Activated CD4-positive, alpha-beta T cell treated with anti-CD3 and anti-CD28 coated beads for 4 hours (primary cell): Measurements from ENCODE around the gene EHD3.

Source experiments
- DNase-seq, 2 donors: peaks; one replicate each; pipeline ENCODE4 v3.0.0-alpha.2; 2020

Gene EHD3

DNA sequence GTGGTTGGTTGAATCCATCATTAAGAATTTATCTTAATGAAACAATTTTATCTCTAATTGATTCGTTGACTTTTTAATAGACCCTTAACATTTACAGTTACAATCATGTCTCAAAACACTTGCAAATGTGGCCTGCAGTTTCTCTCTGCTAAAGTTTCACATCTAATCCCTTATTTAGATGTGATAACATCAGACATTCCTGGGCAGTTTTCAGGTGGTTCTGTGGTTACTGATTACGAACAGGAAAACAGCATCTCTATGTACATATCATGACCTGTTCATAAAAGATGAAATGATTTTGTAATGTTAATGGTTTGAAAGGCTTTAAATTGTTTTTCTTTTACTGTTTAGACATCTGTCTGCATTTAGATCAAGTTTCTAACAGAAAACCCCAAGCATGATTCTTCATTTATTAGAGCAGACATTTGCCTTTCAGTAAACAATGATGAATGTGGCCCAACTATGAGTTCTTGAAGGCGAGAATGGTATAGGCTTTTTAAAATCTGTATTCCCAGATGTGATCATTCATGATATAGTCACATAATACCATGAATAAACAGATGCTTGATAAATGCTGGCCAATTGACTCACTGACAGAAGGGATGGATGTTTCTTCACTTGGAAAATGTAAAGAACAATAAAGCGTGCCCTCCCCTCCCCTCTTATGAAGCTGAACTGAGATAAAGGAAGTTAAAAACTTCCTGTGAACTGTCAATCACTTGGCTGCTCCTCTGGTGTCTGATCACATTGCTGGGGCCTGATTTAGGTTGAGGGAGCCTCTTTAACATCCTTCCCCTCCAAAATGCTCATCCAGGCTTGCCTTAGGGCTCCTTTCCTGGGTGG lies 20.1 kb upstream of the EHD3 start:
- no peak for DNase-seq

DNA sequence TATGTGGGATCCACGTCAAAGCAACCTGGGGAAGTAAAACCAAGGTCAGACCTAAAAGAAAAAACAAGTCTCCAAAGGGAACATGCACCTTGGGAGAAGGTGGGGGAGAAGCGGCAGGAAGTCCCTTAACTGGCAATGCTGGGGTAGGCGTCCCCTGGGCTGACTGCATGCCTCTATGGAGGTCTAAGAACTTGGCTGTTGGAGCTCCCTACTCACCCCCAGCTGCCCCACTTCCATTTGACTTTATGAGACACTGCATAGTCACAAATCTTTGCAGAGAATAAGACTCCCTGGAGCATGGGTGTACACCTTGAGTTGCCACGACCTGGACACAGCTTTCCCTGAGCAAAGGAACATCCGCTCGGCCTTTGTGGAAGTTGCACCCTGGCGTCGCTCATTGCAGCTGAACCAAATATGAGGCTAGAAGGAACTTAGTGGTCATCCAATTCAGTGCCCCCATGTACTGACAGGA lies 19.5 kb upstream of the EHD3 start:
- no peak for DNase-seq

DNA sequence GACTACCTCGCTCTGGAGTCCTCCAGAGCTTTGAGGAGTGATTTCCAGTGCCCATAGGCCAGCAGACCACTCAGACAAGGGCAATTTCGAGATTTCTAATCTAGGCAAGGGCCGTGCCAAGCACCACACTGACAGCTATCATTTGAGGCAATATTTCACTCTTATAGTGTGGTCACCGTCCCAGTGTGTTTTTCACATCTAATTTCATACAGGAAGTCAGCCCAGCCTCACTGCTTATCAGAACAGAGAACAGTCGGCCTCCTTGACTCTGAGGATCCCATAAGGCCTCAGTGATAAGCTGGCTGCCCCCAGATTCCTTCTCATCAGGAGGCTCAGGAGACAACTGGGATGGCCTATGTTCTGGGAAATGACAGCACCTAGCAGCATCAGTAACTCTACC lies 17.2 kb upstream of the EHD3 start:
- no peak for DNase-seq

DNA sequence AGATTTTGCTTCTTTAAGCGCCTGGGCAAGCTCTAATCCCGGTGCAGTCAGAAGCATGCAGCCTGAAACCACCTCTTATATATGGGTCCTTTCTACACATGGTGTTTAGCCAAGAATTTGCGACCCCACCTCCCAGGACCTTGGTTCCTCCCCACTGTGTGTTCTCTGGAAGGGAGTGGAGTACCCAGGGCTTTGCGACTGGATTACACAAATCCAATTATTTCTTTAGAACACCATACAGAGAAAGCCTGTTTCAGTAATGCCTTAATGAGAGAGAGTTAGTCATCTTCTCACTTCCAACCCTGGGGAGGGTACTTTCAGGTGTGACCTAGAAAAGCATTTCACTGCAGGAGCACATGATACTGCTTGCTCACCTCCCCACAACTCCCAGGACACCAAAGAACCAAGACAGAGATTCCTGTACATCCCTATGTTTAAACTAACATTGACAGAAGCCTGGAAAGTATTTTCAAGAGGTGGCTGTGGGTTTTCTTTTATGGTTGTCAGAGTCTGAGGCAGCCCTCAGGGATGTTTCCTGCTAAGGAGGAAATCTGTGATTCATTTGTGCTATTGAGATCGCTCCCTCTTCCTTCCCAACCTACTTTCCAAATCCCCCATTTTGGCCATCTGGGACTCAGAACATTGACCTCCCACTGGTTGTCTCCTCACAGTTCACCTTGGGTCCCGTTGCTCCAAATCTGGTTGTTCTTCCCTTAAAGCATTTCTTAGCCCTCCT lies 16.3 kb upstream of the EHD3 start, which contains the start of gene CAPN14:
TSS of gene CAPN14 (minus strand) at position 51 of the 736 bp plus-strand sequence. CDS start 12,068 bp downstream, outside the sequence.
- DNase-seq: no peak

DNA sequence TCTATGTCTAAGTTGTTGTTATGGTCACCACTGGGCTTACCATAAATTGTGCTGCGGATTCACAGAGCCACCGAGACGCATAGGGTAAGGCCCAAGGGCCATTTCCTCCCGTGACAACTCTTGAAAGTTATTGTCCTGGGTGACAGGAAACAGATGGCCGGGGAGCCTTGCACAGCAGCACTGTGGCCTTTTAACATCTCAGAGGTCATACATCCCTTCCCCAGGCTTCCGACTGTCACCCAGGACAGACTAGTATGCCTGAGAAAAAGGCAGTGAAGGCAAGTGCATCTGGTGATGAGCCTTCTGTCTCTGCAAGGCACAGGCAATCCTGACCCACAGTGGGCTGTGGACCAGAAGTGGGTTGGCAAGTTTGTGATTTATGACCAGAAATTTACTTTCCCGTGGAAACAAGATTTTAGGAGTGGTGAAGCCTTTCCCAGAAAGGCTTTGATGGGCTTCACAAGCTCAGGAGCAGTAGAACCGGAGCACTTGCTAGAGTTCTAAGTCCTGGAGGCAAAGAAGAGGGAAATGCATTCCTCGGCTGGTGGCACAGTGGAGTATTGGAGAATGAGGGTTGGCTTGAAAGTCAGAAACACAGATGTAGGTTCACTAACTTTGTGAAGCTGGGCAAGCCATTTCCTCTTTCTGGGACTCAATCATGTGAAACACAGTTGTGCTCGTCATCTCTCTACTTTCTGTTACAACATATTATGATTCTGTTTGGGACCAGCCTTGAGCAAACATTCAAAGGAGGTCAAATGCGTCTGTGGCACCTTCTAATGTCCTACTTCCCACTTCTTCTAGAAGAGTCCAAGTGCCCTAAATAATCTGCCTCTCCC lies 14.6 kb upstream of the EHD3 start:
- no peak for DNase-seq

DNA sequence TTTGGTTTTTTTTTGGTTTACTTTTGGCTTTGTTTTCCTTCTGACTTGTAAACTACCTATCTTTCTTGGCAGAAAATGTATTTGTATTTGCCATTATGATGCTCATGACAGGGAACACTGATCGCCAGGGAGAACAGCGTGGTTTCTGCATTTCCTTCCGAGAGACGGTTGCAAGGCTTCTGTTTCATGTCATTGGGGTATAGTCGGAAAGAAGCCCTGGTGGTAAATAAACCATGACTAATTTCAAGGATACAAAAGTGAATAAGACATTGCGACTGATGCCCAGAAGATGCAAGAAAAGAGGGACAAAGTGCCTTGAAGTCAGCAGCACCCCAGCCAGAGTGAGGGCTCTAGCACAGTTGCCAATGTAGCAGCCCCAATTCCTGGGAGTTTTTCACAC lies 12.4 kb upstream of the EHD3 start:
- DNase-seq: no peak

DNA sequence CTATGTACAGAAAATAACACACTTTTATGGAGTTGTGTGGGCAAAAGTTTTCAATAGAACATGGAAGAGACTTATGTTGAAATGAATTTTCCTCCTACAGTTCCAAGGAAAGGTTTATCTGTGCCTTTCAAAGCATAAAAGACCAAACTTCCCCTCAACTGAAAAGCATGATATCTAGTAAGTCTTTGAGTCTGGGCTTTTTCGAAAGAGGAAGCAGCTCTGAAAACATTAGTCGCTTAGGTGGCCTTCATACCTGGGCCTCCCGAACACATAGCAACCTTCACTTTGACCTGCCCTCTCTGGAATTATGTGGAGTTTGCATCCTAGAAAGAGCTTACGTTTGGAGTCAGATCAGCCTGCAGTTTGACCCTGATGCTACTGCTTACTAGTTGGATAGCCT lies 11.9 kb upstream of the EHD3 start:
- DNase-seq: no peak

DNA sequence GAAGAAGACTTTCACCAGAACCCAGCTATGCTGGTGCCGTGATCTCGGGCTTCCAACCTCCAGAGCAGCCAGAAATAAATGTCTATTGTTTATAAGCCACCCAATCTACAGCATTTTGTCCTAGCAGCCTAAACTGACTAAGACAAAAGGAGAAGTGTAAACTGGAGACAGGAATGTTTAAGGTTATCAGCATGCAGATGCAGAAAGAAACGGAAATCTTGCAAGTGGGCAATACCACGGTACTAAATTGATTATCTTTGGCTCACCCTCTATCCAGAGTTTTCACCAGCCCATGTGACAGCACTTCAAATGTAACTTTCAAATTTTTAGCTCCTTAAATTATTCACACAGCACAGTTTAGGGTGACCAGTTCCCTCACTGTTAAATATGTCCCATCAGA lies 10.9 kb upstream of the EHD3 start:
- no peak for DNase-seq

DNA sequence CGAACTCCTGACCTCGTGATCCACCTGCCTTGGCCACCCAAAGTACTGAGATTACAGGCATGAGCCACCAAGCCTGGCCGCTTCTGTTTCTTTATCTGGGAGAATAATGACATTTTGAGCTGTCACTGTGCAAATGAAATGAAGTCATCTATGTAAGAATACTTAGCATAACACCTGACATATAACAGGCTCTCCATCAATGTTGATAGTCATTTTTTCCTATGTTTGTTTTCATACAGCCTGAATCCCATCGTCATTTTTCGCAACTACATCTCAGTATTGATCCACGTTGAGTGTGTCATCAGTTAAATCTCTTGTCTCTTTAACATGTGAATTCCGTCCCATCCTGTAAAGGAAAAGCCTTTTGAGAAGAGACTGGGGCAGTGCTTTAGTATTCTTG lies 10.2 kb upstream of the EHD3 start:
- no peak for DNase-seq

DNA sequence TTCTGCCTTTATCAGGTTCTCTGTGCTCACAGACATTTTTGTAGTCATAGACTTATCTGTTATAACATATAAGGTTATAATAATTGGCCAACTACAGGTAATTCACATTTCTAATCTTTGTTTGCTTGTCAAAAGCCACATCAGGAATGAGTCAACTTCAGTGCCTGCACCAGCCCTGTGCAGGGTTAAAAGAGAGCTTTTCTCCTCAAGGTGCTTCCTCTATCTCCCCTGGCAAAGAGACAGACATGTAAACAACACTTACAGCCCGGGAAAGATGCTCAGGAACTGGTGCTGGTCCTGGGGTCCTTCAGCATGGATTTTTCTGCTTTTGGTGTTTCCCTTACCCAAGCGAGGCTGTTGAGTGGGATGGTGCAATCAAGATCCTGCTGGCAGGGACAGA lies 7.7 kb upstream of the EHD3 start:
- DNase-seq: no peak

DNA sequence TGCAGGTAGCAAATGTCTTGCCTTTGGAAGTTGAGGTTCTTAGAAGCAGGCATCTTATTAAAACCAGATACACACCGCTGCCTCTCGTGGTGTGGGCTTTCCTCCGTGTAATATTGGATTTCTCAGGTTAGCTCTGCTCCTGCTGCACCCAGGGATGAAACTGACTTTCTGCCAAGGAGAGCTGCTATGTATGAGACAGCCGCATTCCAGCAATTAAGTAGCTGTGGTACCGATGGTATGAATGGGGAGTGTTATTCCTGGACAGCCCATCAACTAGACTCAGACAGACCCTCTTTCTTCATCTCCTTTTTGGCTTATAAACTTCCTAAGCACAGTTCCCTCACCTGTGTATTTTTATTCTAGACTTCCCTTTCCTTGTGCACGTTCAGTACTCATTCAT lies 6.8 kb upstream of the EHD3 start:
- DNase-seq: no peak

DNA sequence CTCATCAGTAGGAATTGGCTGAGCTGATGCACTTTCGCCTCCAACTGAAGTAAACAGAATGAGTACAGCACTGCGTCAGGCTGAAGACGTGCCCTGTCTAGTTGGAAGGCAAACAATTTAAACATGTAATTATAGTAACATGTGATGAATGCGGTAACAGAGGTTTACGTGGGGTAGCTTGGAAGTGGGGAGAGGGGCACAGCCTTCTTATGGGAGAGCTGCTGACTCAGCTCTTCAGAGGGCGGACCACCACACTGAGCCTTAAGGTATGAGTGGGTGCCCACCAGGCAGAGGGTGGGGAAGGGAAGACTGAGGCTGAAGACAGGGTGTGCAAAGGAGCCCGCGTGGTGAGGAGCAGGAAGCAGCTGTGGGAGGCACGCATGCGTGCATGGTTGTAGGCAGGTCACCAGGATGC lies 6.2 kb upstream of the EHD3 start:
- no peak for DNase-seq

DNA sequence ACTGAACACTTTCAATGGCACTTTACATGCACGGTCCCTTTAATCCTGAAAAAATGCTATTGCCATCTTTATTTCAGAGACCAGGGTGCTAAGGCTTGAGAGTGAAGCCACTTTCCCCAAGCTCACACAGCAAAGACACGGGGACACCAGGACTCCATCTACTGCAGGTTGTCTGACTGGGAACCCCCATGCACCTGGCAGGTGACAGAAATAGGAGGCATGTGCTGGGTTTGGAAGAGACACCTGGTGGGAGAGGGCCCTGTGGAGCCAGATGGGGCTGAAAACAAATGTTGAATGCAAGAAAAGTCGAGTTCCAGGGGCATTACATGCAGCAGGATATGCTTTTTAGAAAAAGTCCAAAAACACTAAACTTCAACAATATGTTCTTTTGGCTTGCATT lies 5.2 kb upstream of the EHD3 start:
- no peak for DNase-seq

DNA sequence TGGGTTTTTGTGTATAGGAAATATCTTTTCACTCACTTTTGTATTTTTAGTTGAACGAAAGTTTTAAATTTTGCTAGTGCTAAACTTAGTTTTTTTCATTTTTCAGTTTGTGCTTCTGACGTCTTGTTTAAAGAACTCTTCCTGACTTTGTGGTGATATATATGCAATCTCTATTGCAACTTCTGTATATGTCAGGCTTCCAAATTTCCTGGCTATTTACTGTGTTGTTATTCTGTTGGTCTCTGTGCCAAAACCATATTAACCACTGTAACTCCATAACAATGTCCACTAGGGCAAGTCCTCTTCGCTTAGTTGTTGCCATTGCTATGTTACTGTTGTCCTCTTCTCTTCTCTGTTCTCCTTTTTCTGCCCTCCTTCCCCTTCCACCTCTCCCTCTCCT lies 3.2 kb upstream of the EHD3 start:
- no peak for DNase-seq

DNA sequence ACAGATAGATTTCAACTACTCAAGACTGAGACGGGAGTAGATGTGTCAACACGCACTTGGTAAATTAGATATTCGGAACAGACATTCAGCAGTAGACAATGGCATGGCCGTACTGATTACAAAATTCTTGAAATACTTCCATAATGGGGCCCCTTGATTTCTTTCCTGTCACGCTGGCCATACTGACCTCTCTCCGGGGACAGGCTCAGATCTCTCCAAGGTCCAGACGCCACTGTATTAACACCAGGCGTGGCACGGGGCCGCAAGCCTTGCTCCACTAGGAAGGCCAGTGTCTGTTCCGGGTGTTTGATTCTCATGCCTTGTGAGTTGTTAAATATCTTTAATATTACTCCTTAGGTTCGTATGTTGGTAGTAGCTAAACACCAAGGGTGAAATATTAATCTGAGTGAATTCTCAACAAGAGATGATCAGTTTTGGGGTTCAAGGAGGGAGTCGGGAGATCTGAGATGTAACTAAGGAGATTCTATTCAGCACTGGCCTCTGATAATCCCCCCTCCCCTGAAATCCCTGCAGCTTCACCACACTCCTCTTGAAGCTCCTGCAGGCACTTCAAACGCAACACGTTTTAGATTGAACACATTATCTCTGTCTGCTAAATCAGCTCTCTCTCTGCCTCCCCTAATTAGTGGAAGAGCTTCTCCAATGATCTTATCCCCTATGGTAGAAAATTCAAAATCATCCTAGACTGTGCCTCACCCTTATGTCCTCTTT lies 2.2 kb upstream of the EHD3 start:
- DNase-seq: no peak

DNA sequence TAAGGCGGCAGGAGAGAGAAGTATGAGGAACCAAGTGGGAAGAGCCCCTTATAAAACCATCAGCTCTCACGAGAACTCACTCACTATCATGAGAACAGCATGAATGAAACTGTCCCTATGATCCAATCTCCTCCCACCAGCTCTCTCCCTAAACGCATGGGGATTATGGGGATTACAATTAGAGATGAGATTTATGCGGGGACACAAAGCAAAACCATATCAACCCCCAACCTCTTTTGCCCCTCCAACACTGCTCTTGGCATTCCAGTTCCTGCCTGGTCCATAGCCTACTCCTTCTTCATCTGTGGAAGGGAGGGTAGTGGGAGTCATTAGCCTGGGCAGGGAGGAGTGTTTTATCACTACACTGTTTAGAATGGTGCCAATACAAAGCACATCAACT lies 1.4 kb upstream of the EHD3 start:
- no peak for DNase-seq

DNA sequence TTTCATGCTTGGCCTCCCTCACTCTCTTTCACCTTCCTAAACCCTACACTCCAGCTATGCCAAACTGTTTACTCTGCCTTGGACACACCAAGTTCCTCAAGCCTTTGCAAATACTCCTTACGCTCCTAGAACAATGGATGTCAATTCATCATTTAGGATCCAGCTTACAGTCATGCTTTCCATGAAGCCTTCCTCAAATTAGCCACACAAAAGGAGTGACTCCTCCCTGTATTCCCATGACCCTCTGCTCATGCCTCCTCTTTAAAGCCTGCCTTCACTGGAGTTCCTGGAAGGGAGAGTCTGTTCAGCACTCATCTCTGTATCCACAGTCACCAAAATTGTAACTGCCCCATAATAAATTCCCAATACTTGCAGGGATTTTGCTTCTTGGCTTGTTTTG lies 721 bp upstream of the EHD3 start:
- no peak for DNase-seq

DNA sequence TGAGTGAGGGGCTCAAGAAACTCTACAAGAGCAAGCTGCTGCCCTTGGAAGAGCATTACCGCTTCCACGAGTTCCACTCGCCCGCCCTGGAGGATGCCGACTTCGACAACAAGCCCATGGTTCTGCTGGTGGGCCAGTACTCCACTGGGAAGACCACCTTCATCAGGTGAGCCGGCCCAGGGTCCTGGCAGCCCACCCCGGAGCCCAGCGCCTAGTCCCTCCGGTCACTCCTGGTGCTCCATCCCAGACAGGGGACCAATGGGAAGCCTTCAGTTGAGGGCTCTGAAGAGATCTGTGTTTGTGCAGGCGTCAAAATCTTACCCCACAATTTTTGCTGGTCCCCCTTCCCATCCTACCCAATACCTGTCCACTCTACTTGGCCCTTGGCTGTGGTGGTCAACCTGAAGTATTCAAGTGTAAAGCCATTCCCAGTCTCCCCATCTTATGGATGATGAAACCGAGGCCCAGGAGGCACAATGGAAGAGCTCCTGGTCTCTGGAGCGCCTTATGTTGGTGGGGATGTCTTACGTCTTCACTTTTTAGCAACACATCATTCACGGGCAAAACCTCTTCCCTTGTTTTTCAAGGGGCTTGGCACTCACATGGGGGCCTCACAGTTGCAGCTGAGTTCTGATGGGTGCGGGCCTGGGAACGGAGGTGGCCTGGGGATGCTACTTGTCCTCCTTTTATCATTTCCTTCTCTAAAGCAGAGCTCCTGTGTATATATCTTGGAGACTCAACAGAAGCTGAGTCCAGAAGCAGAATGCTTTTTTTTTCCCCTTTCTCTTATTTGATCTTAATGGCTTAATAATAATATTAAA lies 941 bp downstream of the EHD3 start:
- DNase-seq: no peak

DNA sequence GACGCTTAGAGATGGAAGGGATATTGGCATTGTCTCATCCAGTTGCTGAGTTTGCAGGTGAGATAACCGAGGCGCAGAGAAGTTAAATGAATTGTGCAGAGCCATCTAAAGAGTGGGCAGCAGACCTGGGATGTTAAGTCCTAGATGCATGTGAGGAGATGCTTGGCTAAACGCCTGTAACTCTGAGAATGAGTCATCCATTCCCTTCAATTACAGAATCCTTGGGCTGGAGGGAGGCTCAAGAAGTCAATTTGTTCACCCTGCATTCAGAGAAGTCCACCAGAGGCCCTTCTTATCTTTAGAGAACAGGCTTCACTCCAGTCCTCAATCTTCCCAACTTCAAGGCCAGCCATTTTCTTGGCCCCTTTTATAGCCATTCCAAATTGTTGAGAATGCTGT lies 1.6 kb downstream of the EHD3 start:
- DNase-seq: no peak

DNA sequence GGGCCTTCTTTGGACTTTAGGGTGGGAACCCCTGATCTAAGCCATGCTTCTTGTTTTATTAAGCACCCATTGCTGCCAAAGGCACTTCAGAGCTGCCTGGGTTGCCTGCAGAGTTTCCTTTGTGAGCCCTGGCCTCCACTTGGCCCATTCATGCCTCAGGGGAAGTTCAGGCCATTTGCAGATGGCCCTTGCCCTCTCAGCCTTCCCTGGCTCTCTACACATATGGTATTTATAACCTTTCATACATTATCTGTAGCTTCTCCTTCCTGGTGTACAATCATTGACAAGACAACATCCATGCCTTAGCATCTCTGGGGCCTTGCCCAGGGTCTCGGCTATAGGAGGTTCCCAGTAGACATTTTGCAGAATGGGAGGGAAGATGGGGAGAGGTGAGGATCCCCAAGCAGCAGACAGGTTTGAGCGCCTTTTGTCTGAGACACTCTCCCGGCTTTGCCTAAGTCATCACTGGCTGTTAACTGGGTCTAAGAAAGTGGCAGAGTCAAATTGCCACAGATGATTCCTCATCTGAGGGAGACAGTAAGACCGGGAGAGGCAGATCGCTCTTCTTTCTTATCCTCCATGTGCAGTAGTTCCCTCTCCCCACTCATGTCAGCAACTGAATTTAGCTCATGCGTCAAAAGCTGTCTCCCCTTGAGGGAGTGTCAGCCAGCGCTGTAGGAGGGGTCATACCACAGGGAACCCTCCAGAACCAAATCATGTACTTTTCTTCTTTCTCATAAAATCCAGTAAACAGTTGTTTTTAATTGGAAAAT lies 2.7 kb downstream of the EHD3 start:
- DNase-seq: no peak
